GM18951 (cell line): ENCODE measurements around the gene ADM2.

ENCODE experiments used
- POLR2A ChIP-seq: IDR thresholded peaks from 4 replicates; pipeline ENCODE4 v1.6.1; 2011; ENCODE audit warnings: mild to moderate bottlenecking; ENCODE audit not compliant: insufficient read length, insufficient read depth; ENCODE audit errors: extremely low read depth
- in situ Hi-C: fragments of 300-500 bp; cut with MboI; formaldehyde crosslinking; loops from one replicate; pipeline ENCODE4 v1.12.0; 2022; ENCODE audit warnings: low sequenced_read_pairs, mixed read lengths, inconsistent platforms; ENCODE audit not compliant: unreplicated experiment

ADM2 gene

DNA sequence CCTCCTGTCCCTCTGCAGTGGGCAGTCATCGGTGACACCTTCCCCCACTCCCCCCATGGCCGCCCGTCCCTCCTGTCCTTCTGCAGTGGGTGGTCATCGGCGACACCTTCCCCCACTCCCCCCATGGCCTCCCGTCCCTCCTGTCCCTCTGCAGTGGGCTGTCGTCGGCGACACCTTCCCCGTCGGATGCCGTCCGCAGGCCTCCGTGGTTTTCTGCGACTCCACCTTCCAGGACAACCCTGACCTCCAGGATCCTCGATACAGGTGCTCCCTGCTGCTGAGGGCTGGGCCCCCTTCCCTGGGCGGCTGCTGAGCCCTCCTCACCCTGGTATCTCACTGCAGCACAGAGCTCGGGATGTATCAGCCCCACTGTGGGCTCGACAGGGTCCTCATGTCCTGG is 7.5 kb downstream of the ADM2 start:
- in situ Hi-C loops = no loop called here
- TF ChIP-seq POLR2A = no peak

DNA sequence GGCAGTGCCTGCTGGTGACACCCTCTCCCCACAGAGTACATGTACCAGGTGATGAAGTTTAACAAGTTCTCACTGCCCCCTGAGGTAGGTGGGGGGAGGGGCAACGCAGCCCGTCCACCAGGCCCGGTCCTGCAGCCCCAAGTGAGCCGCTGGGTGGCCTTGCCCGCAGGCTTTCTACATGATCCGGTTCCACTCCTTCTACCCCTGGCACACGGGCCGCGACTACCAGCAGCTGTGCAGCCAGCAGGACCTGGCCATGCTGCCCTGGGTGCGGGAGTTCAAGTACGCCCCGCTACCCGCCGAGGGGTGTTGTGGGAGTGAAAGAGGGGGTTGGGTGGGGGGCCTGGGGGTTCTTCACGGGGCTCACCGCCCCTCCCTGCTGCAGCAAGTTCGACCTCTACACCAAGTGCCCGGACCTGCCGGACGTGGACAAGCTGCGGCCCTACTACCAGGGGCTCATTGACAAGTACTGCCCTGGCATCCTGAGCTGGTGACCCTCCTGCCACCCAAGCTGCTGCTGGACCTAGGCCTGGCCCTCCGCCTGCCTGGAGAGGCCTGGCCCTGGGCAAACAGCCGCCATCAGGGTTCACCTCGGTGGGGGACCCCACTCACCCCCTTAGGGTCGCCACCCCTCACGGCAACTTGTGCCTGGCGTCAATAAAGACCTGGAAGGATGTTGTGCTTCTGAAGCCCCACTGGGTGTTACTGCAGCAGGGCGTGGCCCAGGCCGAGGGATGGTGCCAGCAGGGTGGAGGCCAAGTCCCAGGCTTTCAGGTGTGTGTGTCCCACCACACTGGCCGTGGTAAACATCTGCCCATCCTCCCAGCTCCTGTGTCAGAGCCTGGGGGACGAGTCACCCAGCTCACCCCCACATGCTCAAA is 8.3 kb downstream of the ADM2 start:
- in situ Hi-C loops = no loop called here

GRCh38 chr22:50490531-50491308 is 9.4 kb downstream of the ADM2 start:
- no peak for TF ChIP-seq POLR2A
- in situ Hi-C loops = no loop called here

More for the DNA sequence above, 8.3 kb downstream of the ADM2 start:
- TF ChIP-seq POLR2A = no peak

- in situ Hi-C loops = no loop called here
- no peak for TF ChIP-seq POLR2A
Observed at GRCh38 chr22:50497093-50497492, 15.8 kb downstream of the ADM2 start.

DNA sequence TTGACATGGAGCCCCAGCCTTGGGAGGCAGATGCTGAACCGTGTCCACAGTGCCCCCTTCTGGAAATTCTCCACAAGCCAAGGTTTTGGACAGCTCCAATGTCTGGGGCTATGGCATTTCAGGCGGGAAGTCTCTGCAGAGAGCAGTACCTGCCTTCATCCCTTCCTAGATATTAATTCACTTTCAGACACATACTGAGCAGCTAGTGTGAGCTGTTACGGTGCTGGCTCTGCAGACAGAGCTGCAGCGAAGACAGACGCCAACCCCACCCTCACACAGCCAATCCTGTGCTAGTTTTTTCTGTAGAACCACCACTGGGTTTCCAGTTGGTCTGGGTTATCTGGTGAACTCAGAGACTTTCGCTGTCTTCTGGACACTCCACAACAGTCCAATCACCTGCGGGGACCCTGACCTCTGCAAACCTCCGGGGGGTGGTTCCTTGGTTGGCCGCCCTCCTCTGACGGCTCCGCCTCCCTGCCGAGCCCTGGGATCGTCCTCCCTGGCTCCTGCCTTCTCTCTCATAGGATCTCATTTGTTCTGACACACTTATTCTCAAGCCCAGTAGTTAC is 17.1 kb downstream of the ADM2 start:
- in situ Hi-C loops = no loop called here
- no peak for TF ChIP-seq POLR2A

- TF ChIP-seq POLR2A = no peak
- in situ Hi-C loops = loop anchor here (10.0 kb wide), 1 partner anchor 226 kb away; the partner anchor contains the start of gene MAPK11
Observed at GRCh38 chr22:50500452-50500851, 19.1 kb downstream of the ADM2 start.

GRCh38 chr22:50502096-50502495 is 20.8 kb downstream of the ADM2 start:
- in situ Hi-C loops = loop anchor here (10.0 kb wide), 1 partner anchor 227 kb away; the partner anchor contains the start of gene MAPK11

DNA sequence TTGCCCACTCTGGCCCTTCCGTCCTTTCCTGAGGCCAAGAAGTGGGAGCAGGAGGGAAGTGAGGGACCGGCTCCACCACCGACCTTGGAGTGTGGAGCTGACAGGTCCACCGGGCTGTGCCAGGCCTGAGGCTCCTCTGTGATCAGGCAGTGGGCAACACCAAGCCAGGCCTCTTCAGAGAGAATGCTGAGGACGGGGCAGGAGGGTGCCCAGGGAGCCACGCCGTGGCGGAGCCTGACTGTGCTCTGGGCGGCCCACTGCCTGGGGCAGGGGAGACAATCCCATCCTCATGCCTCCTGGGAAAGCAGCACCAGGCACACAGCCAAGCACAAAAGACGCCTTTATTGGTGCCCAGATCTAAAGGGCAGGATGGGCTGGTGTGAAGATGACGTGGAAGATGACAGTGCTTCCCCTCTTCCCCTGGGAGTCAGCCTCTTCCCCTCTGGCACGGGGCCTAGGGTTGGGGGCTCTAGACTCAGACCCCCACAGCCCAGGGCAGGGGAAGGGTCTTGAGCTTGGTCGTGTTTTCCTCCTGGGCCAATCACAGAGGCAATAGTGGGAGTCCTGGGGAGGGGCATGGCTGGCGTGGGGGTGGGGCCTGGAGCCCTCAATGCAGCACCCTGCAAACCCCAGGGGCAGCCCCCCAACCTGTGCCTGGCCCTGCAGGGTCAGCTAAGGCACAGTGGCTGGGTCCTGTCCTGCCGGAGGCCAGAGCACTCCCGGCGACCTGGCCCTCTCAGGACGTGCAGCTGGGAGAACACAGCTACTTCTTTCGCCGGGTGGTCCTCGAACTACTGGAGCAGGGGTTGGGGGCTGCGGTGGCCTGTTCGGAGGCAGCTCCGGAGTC is 21.5 kb downstream of the ADM2 start:
- no peak for TF ChIP-seq POLR2A
- in situ Hi-C loops = loop anchor here (10.0 kb wide), 1 partner anchor 228 kb away; the partner anchor contains the start of gene MAPK11

More at GRCh38 chr22:50502096-50502495, 20.8 kb downstream of the ADM2 start:
- no peak for TF ChIP-seq POLR2A

DNA sequence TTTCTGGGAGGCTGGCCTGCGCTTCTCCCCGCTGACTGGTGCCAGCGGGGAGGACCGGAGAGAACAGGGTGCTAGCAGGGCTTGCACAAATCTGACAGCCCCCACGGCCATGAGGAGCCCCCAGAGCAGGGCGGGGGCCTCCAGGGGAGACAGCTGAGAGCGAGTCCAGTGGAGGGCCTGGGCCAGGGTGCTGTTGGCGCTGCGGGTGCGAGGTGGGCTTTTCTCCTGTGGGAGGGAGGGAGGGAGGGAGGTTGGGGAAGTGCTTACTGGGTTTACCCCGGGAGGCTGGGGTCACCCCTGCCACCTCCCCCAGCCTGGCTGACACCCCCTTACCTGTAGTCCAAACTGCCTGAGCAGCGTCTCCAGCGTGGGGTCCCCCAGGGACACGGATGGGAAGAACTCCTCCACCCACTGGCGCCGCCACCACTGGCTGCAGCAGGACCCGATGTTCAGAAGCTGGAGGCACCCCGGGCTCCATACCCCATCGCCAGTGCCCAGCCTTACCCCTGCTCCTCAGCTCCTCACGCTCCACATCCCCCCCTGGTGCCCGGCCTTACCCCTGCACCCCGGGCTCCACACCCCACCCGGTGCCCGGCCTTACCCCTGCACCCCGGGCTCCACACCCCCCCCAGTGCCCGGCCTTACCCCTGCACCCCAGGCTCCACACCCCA is 22.3 kb downstream of the ADM2 start:
- in situ Hi-C loops = loop anchor here (10.0 kb wide), 1 partner anchor 229 kb away; the partner anchor contains the start of gene MAPK11
- no peak for TF ChIP-seq POLR2A

DNA sequence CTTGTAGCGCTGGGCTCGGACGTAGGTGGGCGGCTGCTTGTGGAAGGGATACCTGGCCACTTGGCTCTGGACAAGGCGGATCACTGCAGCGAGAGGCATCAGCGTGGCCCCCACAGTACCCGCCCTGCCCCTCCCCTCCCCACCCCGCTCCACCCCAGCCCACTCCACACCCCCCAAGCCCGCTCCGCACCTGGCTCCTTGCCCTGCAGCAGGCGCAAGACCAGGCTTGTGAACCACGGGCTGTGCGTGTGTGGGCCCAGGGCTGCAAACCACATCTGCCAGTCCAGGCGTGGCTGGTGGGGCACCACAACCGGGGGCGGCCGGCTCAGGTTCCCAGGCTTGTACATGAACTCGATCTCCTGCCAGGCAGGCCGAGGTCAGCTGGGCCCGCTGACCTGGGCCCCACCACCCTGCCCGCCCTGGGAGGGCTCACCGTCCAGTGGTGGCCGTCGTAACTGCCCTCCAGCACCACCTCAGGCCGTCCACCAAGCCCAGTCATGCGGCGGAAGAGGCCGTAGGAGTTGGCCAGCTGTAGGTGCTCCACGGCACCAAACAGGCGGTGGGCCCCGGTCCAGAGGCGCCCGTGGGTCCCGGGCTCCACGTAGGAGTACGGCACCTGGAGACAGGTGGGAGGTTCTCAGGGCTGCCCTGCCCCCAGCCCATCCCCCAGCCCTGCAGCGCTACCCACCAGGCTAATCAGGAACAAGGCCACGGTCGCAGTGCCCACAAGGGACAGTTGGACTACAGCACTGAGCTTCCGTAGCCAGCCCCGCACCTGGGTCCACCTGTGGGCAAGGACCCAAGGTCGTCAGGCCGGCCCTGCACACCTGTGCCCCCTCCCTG is 23.2 kb downstream of the ADM2 start:
- in situ Hi-C loops = loop anchor here (10.0 kb wide), 1 partner anchor 230 kb away; the partner anchor contains the start of gene MAPK11
- no peak for TF ChIP-seq POLR2A

DNA sequence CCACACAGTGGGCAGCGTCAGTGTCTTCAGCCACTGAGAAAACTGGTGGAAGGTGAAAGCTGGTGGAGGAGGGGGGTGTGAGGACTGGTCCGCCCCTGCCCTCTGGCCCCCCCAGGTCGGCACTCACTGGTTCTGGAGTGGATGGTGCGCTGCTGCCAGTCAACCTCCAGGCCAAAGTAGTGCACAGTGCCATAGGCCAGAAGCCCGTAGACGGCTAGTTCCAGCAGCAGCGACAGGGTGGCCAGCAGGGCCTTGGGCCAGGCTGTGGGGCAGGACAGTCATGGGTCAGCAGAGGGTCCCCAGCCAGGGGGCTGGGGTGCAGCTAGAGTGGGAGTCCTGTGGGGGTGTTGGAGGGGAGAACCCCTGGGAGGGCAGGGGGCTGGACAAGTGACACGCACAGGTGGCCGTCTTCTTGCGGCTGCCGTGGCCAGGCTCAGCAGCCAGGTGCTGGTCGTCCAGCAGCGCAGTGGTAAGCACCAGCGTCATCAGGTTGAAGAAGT is 24.0 kb downstream of the ADM2 start:
- in situ Hi-C loops = loop anchor here (10.0 kb wide), 1 partner anchor 231 kb away; the partner anchor contains the start of gene MAPK11
- TF ChIP-seq POLR2A = no peak
